Endothelial cell of umbilical vein (primary cell): ENCODE results near the gene HSPA12A. TPM values are rescaled to one million over a fixed set of nuclear protein-coding genes. Genes with fewer than 3 reads are reported as not detected.

Source experiments
- BruUV-seq: library from RNA; stranded (reverse); fragments of 400-500 nt; replicated peaks from 2 replicates; lab custom pipeline; 2021; lab: Mats Ljungman, UMichigan
- CTCF ChIA-PET: fragments of 300-600, 350-600 bp; sonication (Branson Sonifier 250); formaldehyde crosslinking; loops from one replicate; lab custom pipeline; 2021; ENCODE audit warnings: antibody characterized with exemption, inconsistent platforms; lab: Charles Lee
- POLR2A ChIA-PET: fragments of 300-600, 350-600 bp; sonication (Branson Sonifier 250); formaldehyde crosslinking; loops from one replicate; lab custom pipeline; 2021; ENCODE audit warnings: antibody characterized with exemption, inconsistent platforms; lab: Charles Lee
- DNase-seq: peaks from one replicate; pipeline ENCODE4 v3.0.0-alpha.2; 2011; ENCODE audit warnings: low read depth, low spot score
- FAIRE-seq: peaks from 2 replicates; lab custom pipeline; 2011; peaks lifted over from hg19 to GRCh38; lab: Jason Lieb, UNC
- H2AFZ ChIP-seq: 2 replicates; pipeline ENCODE4 v1.6.0; 2012; ENCODE audit warnings: low read depth, low read length, control low read depth, inconsistent platforms
- H3K27ac ChIP-seq: 2 replicates; pipeline ENCODE4 v1.5.1; 2011; ENCODE audit warnings: low read depth, mild to moderate bottlenecking, control low read depth, low read length, moderate library complexity; ENCODE audit not compliant: insufficient read depth
- H3K27me3 ChIP-seq, 2 experiments: 2 replicates each; pipeline versions ENCODE4 v1.6.0 to v1.6.1; 2011; ENCODE audit warnings: low read length in 2 of 2, mixed read lengths in 1 of 2; ENCODE audit not compliant: control insufficient read depth in 2 of 2, insufficient read depth in 2 of 2
- H3K36me3 ChIP-seq, 2 experiments: 2 replicates in 1 of 2; 3 replicates in 1 of 2; pipeline ENCODE4 v1.5.1; 2011; ENCODE audit warnings: low read length in 2 of 2, mild to moderate bottlenecking in 1 of 2, moderate library complexity in 1 of 2; ENCODE audit not compliant: control insufficient read depth in 2 of 2, insufficient read depth in 2 of 2; ENCODE audit errors: extremely low read depth in 1 of 2
- H3K4me1 ChIP-seq: 3 replicates; pipeline ENCODE4 v1.5.1; 2011; ENCODE audit warnings: mild to moderate bottlenecking, low read length; ENCODE audit not compliant: control insufficient read depth, insufficient read depth; ENCODE audit errors: extremely low read depth
- H3K4me2 ChIP-seq: 2 replicates; pipeline ENCODE4 v1.6.1; 2011; ENCODE audit warnings: low read length, control low read depth, mixed read lengths; ENCODE audit not compliant: insufficient read depth
- H3K4me3 ChIP-seq, 3 experiments: fragments of 200-600 bp in 1 of 3; sonication (generic), shearing (Covaris generic) in 1 of 3; replicated peaks in 1 of 3; 2 replicates each; pipeline ENCODE4 v1.5.1; 2011 to 2016; ENCODE audit warnings: control low read depth in 3 of 3, low read length in 3 of 3, mild to moderate bottlenecking in 2 of 3, inconsistent platforms in 1 of 3, low read depth in 1 of 3, moderate library complexity in 1 of 3; ENCODE audit not compliant: insufficient read depth in 1 of 3
- H3K79me2 ChIP-seq: 2 replicates; pipeline ENCODE4 v1.6.0; 2012; ENCODE audit warnings: low read length, inconsistent platforms; ENCODE audit not compliant: control insufficient read depth, insufficient read depth
- H3K9ac ChIP-seq: replicated peaks from 2 replicates; pipeline ENCODE3; 2011; ENCODE audit warnings: low read length, control low read depth; ENCODE audit not compliant: insufficient read depth; ENCODE audit errors: extremely low read depth
- H3K9me1 ChIP-seq: replicated peaks from 3 replicates; pipeline ENCODE4 v1.6.0; 2011; ENCODE audit warnings: mild to moderate bottlenecking, low read length; ENCODE audit not compliant: control insufficient read depth, insufficient read depth; ENCODE audit errors: extremely low read depth
- H3K9me3 ChIP-seq: replicated peaks from 2 replicates; pipeline ENCODE4 v1.5.1; 2012; ENCODE audit warnings: low read length, inconsistent platforms; ENCODE audit not compliant: control insufficient read depth, insufficient read depth
- H4K20me1 ChIP-seq: replicated peaks from 2 replicates; pipeline ENCODE3; 2011; ENCODE audit warnings: mild to moderate bottlenecking, low read length; ENCODE audit not compliant: control insufficient read depth, insufficient read depth; ENCODE audit errors: extremely low read depth
- CTCF ChIP-seq, 2 donors: IDR thresholded peaks; 1 replicate in 1 of 2; 2 replicates in 1 of 2; pipeline ENCODE4 v1.5.1; 2011; ENCODE audit warnings: low read length in 2 of 2, mild to moderate bottlenecking in 2 of 2, moderate library complexity in 2 of 2, control low read depth in 1 of 2, inconsistent platforms in 1 of 2, low read depth in 1 of 2; ENCODE audit not compliant: insufficient read depth in 1 of 2; ENCODE audit errors: extremely low read depth in 1 of 2
- EZH2 ChIP-seq: IDR thresholded peaks from 2 replicates; pipeline ENCODE4 v1.6.1; 2012; ENCODE audit warnings: borderline replicate concordance, low read depth, mild to moderate bottlenecking, moderate library complexity, low read length, inconsistent platforms; ENCODE audit not compliant: severe bottlenecking
- FOS ChIP-seq: IDR thresholded peaks from 2 replicates; pipeline ENCODE4 v1.6.1; 2011; ENCODE audit warnings: mild to moderate bottlenecking, low read length, moderate library complexity, borderline replicate concordance; ENCODE audit not compliant: insufficient read depth
- GATA2 ChIP-seq: IDR thresholded peaks from 2 replicates; pipeline ENCODE4 v1.7.0; 2011; ENCODE audit warnings: low read depth, mild to moderate bottlenecking, moderate library complexity, mixed read lengths, low read length; ENCODE audit not compliant: insufficient read length, insufficient read depth
- JUN ChIP-seq: IDR thresholded peaks from 2 replicates; pipeline ENCODE4 v1.6.1; 2011; ENCODE audit warnings: borderline replicate concordance, low read depth; ENCODE audit not compliant: insufficient read length, insufficient read depth
- MAX ChIP-seq: IDR thresholded peaks from 2 replicates; pipeline ENCODE4 v1.6.1; 2011; ENCODE audit not compliant: insufficient read depth, insufficient read length
- MYC ChIP-seq: IDR thresholded peaks from one replicate; pipeline ENCODE4 v1.6.1; 2011; ENCODE audit warnings: mild to moderate bottlenecking, low read depth, low read length
- POLR2A ChIP-seq: IDR thresholded peaks from 2 replicates; pipeline ENCODE4 v1.6.1; 2012; ENCODE audit warnings: low read depth, mild to moderate bottlenecking, control low read depth, low read length
- POLR2AphosphoS5 ChIP-seq: IDR thresholded peaks from 2 replicates; pipeline ENCODE4 v1.6.1; 2012; ENCODE audit warnings: low read depth, mild to moderate bottlenecking, control low read depth, low read length, moderate library complexity; ENCODE audit not compliant: insufficient read depth
- dilution Hi-C: fragments of 300-500 bp; cut with MboI; formaldehyde crosslinking; loops from one replicate; pipeline ENCODE4 v1.15.0; 2019; ENCODE audit warnings: low sequenced_read_pairs; ENCODE audit not compliant: extremely low pct_ligation_motif_present
- intact Hi-C: fragments of 100-400 bp; cut with micrococcal nuclease; formaldehyde crosslinking; loops from one replicate; pipeline ENCODE4 v1.10.0; 2022
- polyA plus RNA-seq, 4 experiments: library from polyadenylated mRNA; depleted of rRNA in 3 of 4; stranded (reverse) in 3 of 4; unstranded in 1 of 4; fragments of >200 nt; gene quantifications; 2 replicates each; pipeline versions ENCODE4 v1.2.1 to v1.2.3, GENCODE V29; 2011 to 2012; ENCODE audit warnings: missing spikeins in 1 of 4
- total RNA-seq: library from RNA; stranded (reverse); gene quantifications from 2 replicates; pipeline ENCODE4 v1.2.3, GENCODE V29; 2021

The HSPA12A gene
- total and polyA plus RNA-seq, 2 donors (not counting 3 experiments of a cell fraction or from before 2014, with no cell fraction given) = 0.22 to 0.29 TPM

- no peaks in the 10 kb centered on the region for H3K4me1 ChIP-seq
- no peaks in the 10 kb centered on the region for H3K9me3 ChIP-seq
- H3K9ac ChIP-seq = no peak overlapping the region
- BruUV-seq = no TSS peak
- DNase-seq = no peak
- H3K27ac ChIP-seq = no peak overlapping the region
- H3K79me2 ChIP-seq = no peaks in the 10 kb centered on the region
- ChIA-PET POLR2A (no interaction called here), CTCF (no interaction called here)
- no peaks in the 10 kb centered on the region for H4K20me1 ChIP-seq
- no peaks in the 10 kb centered on the region for H3K36me3 ChIP-seq
- H3K9me1 ChIP-seq = no peaks in the 10 kb centered on the region
- no peak overlapping the region for H3K4me2 ChIP-seq
- H3K4me3 ChIP-seq = no peak overlapping the region
- FAIRE-seq = no peak
- no peak overlapping the region for H2AFZ ChIP-seq
- dilution Hi-C loops = no loop called here
- H3K27me3 ChIP-seq = no peaks in the 10 kb centered on the region
- intact Hi-C loops = no loop called here
- TF ChIP-seq FOS (no peak), GATA2 (no peak), POLR2A (no peak), EZH2 (no peak), MYC (no peak), MAX (no peak), CTCF (IDR thresholded peaks at IDR 0.05; ENCODE audit: extremely low read depth in 1 of 2, insufficient read depth in 1 of 2, low read depth in 1 of 2, low read length in 2 of 2) (no peak), POLR2AphosphoS5 (no peak), JUN (no peak)
Measured at GRCh38 chr10:116752969-116753665, 10.8 kb upstream of the HSPA12A start.
